ENCODE results near the gene PROM1. TPM values are rescaled to one million over a fixed set of nuclear protein-coding genes. Genes with fewer than 3 reads are reported as not detected.

Gene PROM1
- total and polyA plus RNA-seq, 5 donors from 2014 or later, result 2.9 TPM; not detected in 4

GRCh38 chr4:16055471-16055870, 28.4 kb downstream of the PROM1 start:
- DNase-seq (no peak), ATAC-seq (ENCODE audit: low read depth in 2 of 2) (no peak)
- Histone ChIP-seq H3K36me3 (ENCODE audit: control insufficient read depth, insufficient read depth, low read length) (no peaks in the 10 kb centered on the region), H3K4me1 (ENCODE audit: control insufficient read depth, insufficient read depth, low read length, poor library complexity, severe bottlenecking) (no peaks in the 10 kb centered on the region), H3K4me3 (ENCODE audit: low read depth, low read length) (no peak overlapping the region), H3K27ac (ENCODE audit: insufficient read depth, low read length, poor library complexity, severe bottlenecking) (no peak overlapping the region), H3K27me3 (ENCODE audit: control insufficient read depth, insufficient read depth, low read length) (peaks cover 18% of the 10 kb centered on the region), H3K9me3 (ENCODE audit: control insufficient read depth in 2 of 2, low read length in 2 of 2) (no peaks in the 10 kb centered on the region)
- Mint-ChIP-seq H3K4me1 (peaks cover 0 to 3% (median 0%) of the 10 kb centered on the region in 4 donors), H3K27ac (no peak overlapping the region), H3K9me3 (no peaks in the 10 kb centered on the region), H3K36me3 (no peaks in the 10 kb centered on the region), H3K4me3 (no peak overlapping the region), H3K27me3 (peaks cover 42% of the 10 kb centered on the region)

- Mint-ChIP-seq H3K9me3 (no peaks in the 10 kb centered on the region), H3K36me3 (no peaks in the 10 kb centered on the region), H3K4me3 (no peak overlapping the region), H3K27ac (no peak overlapping the region), H3K4me1 (peaks cover 0 to 3% (median 0%) of the 10 kb centered on the region in 4 donors), H3K27me3 (peaks cover 39% of the 10 kb centered on the region)
- Histone ChIP-seq H3K4me3 (ENCODE audit: low read depth, low read length) (no peak overlapping the region), H3K36me3 (ENCODE audit: control insufficient read depth, insufficient read depth, low read length) (no peaks in the 10 kb centered on the region), H3K9me3 (ENCODE audit: control insufficient read depth in 2 of 2, low read length in 2 of 2) (no peaks in the 10 kb centered on the region), H3K4me1 (ENCODE audit: control insufficient read depth, insufficient read depth, low read length, poor library complexity, severe bottlenecking) (no peaks in the 10 kb centered on the region), H3K27me3 (ENCODE audit: control insufficient read depth, insufficient read depth, low read length) (peaks cover 15% of the 10 kb centered on the region), H3K27ac (ENCODE audit: insufficient read depth, low read length, poor library complexity, severe bottlenecking) (no peak overlapping the region)
- DNase-seq, result no peak
- no peak for ATAC-seq (ENCODE audit: low read depth in 2 of 2)
Measured at GRCh38 chr4:16052939-16053338, 30.9 kb downstream of the PROM1 start.

- Histone ChIP-seq H3K36me3 (ENCODE audit: control insufficient read depth, insufficient read depth, low read length) (no peaks in the 10 kb centered on the region), H3K4me3 (ENCODE audit: low read depth, low read length) (no peak overlapping the region), H3K27me3 (ENCODE audit: control insufficient read depth, insufficient read depth, low read length) (peaks cover 15% of the 10 kb centered on the region), H3K9me3 (ENCODE audit: control insufficient read depth in 2 of 2, low read length in 2 of 2) (no peaks in the 10 kb centered on the region), H3K27ac (ENCODE audit: insufficient read depth, low read length, poor library complexity, severe bottlenecking) (no peak overlapping the region), H3K4me1 (ENCODE audit: control insufficient read depth, insufficient read depth, low read length, poor library complexity, severe bottlenecking) (no peaks in the 10 kb centered on the region)
- Mint-ChIP-seq H3K9me3 (no peaks in the 10 kb centered on the region), H3K4me3 (no peak overlapping the region), H3K36me3 (no peaks in the 10 kb centered on the region), H3K27ac (no peak overlapping the region), H3K27me3 (peaks cover 31% of the 10 kb centered on the region), H3K4me1 (peaks cover 0 to 3% (median 0%) of the 10 kb centered on the region in 4 donors)
- ATAC-seq (ENCODE audit: low read depth in 2 of 2) (no peak), DNase-seq (no peak)
Measured at GRCh38 chr4:16051980-16052379, 31.8 kb downstream of the PROM1 start.

GRCh38 chr4:16051132-16051531, 32.7 kb downstream of the PROM1 start:
- H3K9me3 ChIP-seq (ENCODE audit: control insufficient read depth in 2 of 2, low read length in 2 of 2), result no peaks in the 10 kb centered on the region
- no peak overlapping the region for H3K27ac ChIP-seq (ENCODE audit: insufficient read depth, low read length, poor library complexity, severe bottlenecking)
- no peaks in the 10 kb centered on the region for H3K36me3 ChIP-seq (ENCODE audit: control insufficient read depth, insufficient read depth, low read length)
- H3K4me3 ChIP-seq (ENCODE audit: low read depth, low read length), result no peak overlapping the region
- peaks cover 0 to 3% (median 0%) of the 10 kb centered on the region in 4 donors for H3K4me1 Mint-ChIP-seq
- H3K27ac Mint-ChIP-seq, result no peak overlapping the region
- H3K9me3 Mint-ChIP-seq, result no peaks in the 10 kb centered on the region
- peaks cover 22% of the 10 kb centered on the region for H3K27me3 Mint-ChIP-seq
- no peak overlapping the region for H3K4me3 Mint-ChIP-seq
- peaks cover 15% of the 10 kb centered on the region for H3K27me3 ChIP-seq (ENCODE audit: control insufficient read depth, insufficient read depth, low read length)
- no peak for DNase-seq
- ATAC-seq (ENCODE audit: low read depth in 2 of 2), result no peak
- no peaks in the 10 kb centered on the region for H3K4me1 ChIP-seq (ENCODE audit: control insufficient read depth, insufficient read depth, low read length, poor library complexity, severe bottlenecking)
- H3K36me3 Mint-ChIP-seq, result no peaks in the 10 kb centered on the region

- no peak overlapping the region for H3K27ac Mint-ChIP-seq
- Histone ChIP-seq H3K9me3 (ENCODE audit: control insufficient read depth in 2 of 2, low read length in 2 of 2) (no peaks in the 10 kb centered on the region), H3K36me3 (ENCODE audit: control insufficient read depth, insufficient read depth, low read length) (no peaks in the 10 kb centered on the region), H3K4me1 (ENCODE audit: control insufficient read depth, insufficient read depth, low read length, poor library complexity, severe bottlenecking) (no peaks in the 10 kb centered on the region), H3K27ac (ENCODE audit: insufficient read depth, low read length, poor library complexity, severe bottlenecking) (no peak overlapping the region), H3K27me3 (ENCODE audit: control insufficient read depth, insufficient read depth, low read length) (peaks cover 12% of the 10 kb centered on the region), H3K4me3 (ENCODE audit: low read depth, low read length) (no peak overlapping the region)
- no peaks in the 10 kb centered on the region for H3K9me3 Mint-ChIP-seq
- H3K36me3 Mint-ChIP-seq, result no peaks in the 10 kb centered on the region
- ATAC-seq (ENCODE audit: low read depth in 2 of 2), result no peak
- H3K27me3 Mint-ChIP-seq, result peaks cover 18% of the 10 kb centered on the region
- H3K4me1 Mint-ChIP-seq, result no peaks in the 10 kb centered on the region
- H3K4me3 Mint-ChIP-seq, result no peak overlapping the region
- no peak for DNase-seq
Measured at GRCh38 chr4:16050669-16051068, 33.2 kb downstream of the PROM1 start.

GRCh38 chr4:16048619-16049419, 35.0 kb downstream of the PROM1 start:
- Mint-ChIP-seq H3K27ac (no peak overlapping the region), H3K9me3 (no peaks in the 10 kb centered on the region), H3K4me3 (no peak overlapping the region), H3K4me1 (no peaks in the 10 kb centered on the region), H3K27me3 (peaks cover 8% of the 10 kb centered on the region), H3K36me3 (no peaks in the 10 kb centered on the region)
- DNase-seq (no peak), ATAC-seq (ENCODE audit: low read depth in 2 of 2) (no peak)
- H3K9me3 ChIP-seq (ENCODE audit: control insufficient read depth in 2 of 2, low read length in 2 of 2), result no peaks in the 10 kb centered on the region
- no peak overlapping the region for H3K4me3 ChIP-seq (ENCODE audit: low read depth, low read length)
- no peak overlapping the region for H3K27ac ChIP-seq (ENCODE audit: insufficient read depth, low read length, poor library complexity, severe bottlenecking)
- H3K36me3 ChIP-seq (ENCODE audit: control insufficient read depth, insufficient read depth, low read length), result no peaks in the 10 kb centered on the region
- H3K27me3 ChIP-seq (ENCODE audit: control insufficient read depth, insufficient read depth, low read length), result no peaks in the 10 kb centered on the region
- H3K4me1 ChIP-seq (ENCODE audit: control insufficient read depth, insufficient read depth, low read length, poor library complexity, severe bottlenecking), result no peaks in the 10 kb centered on the region

GRCh38 chr4:16045687-16046086, 38.1 kb downstream of the PROM1 start:
- no peaks in the 10 kb centered on the region for H3K9me3 Mint-ChIP-seq
- H3K27me3 ChIP-seq (ENCODE audit: control insufficient read depth, insufficient read depth, low read length), result no peaks in the 10 kb centered on the region
- H3K27me3 Mint-ChIP-seq, result peaks cover 2% of the 10 kb centered on the region
- ATAC-seq (ENCODE audit: low read depth in 2 of 2), result no peak
- no peaks in the 10 kb centered on the region for H3K36me3 ChIP-seq (ENCODE audit: control insufficient read depth, insufficient read depth, low read length)
- H3K27ac Mint-ChIP-seq, result no peak overlapping the region
- H3K4me3 Mint-ChIP-seq, result no peak overlapping the region
- DNase-seq, result no peak
- H3K9me3 ChIP-seq (ENCODE audit: control insufficient read depth in 2 of 2, low read length in 2 of 2), result no peaks in the 10 kb centered on the region
- no peaks in the 10 kb centered on the region for H3K4me1 Mint-ChIP-seq
- H3K4me1 ChIP-seq (ENCODE audit: control insufficient read depth, insufficient read depth, low read length, poor library complexity, severe bottlenecking), result no peaks in the 10 kb centered on the region
- no peaks in the 10 kb centered on the region for H3K36me3 Mint-ChIP-seq
- no peak overlapping the region for H3K27ac ChIP-seq (ENCODE audit: insufficient read depth, low read length, poor library complexity, severe bottlenecking)
- H3K4me3 ChIP-seq (ENCODE audit: low read depth, low read length), result no peak overlapping the region

All from CD4-positive, CD25-positive, alpha-beta regulatory T cell (primary cell).